H1 (cell line): ENCODE measurements around the gene C15orf62. TPM values are rescaled to one million over a fixed set of nuclear protein-coding genes. Genes with fewer than 3 reads are reported as not detected.

Experiments used
- CTCF ChIA-PET: fragments of 300-600 bp; sonication (Branson Sonifier 250); formaldehyde crosslinking; loops from one replicate; lab custom pipeline; 2021; ENCODE audit not compliant: partially characterized antibody; lab: Charles Lee
- POLR2A ChIA-PET: fragments of 300-600 bp; sonication (Branson Sonifier 250); formaldehyde crosslinking; loops from one replicate; lab custom pipeline; 2021; ENCODE audit warnings: inconsistent platforms; ENCODE audit not compliant: partially characterized antibody; lab: Charles Lee
- DNase-seq, 2 experiments: peaks; one replicate each; pipeline versions ENCODE4 v3.0.0 to v3.0.0-alpha.2; 2010 to 2022; ENCODE audit warnings: low spot score in 2 of 2, low read depth in 1 of 2, mixed read lengths in 1 of 2
- FAIRE-seq: peaks from 2 replicates; lab custom pipeline; 2011; peaks lifted over from hg19 to GRCh38; lab: Jason Lieb, UNC
- H2AFZ ChIP-seq: 2 replicates; pipeline ENCODE4 v1.8.1; 2012; ENCODE audit warnings: low read length, inconsistent platforms
- H2AK5ac ChIP-seq: 2 replicates; pipeline ENCODE4 v1.6.1; 2013; ENCODE audit warnings: low read depth, low read length
- H2BK120ac ChIP-seq: replicated peaks from 2 replicates; pipeline ENCODE3; 2013; ENCODE audit warnings: low read depth, low read length, inconsistent platforms
- H2BK12ac ChIP-seq: 2 replicates; pipeline ENCODE4 v1.6.1; 2013; ENCODE audit warnings: low read depth, low read length
- H2BK15ac ChIP-seq: 2 replicates; pipeline ENCODE4 v1.6.1; 2013; ENCODE audit warnings: low read length
- H2BK20ac ChIP-seq: 2 replicates; pipeline ENCODE4 v1.6.1; 2013; ENCODE audit warnings: low read length
- H2BK5ac ChIP-seq: 2 replicates; pipeline ENCODE4 v1.6.1; 2013; ENCODE audit warnings: low read depth, low read length
- H3K14ac ChIP-seq: 2 replicates; pipeline ENCODE4 v1.6.1; 2013; ENCODE audit warnings: inconsistent platforms; ENCODE audit not compliant: insufficient read length
- H3K18ac ChIP-seq: 2 replicates; pipeline ENCODE4 v1.6.1; 2013; ENCODE audit warnings: low read length; ENCODE audit errors: extremely low read depth
- H3K23ac ChIP-seq: 2 replicates; pipeline ENCODE4 v1.6.1; 2013; ENCODE audit warnings: inconsistent platforms; ENCODE audit not compliant: insufficient read length
- H3K23me2 ChIP-seq: 2 replicates; pipeline ENCODE4 v1.6.1; 2013; ENCODE audit warnings: low read depth, low read length
- H3K27ac ChIP-seq: 2 replicates; pipeline ENCODE4 v1.6.1; 2011; ENCODE audit warnings: low read depth, low read length, inconsistent platforms
- H3K27me3 ChIP-seq, 4 experiments: replicated peaks in 1 of 4; 1 replicate in 1 of 4; 2 replicates in 3 of 4; pipeline versions ENCODE4 v1.6.1 to v1.8.1; 2011 to 2013; ENCODE audit warnings: low read length in 3 of 4, mild to moderate bottlenecking in 3 of 4, inconsistent platforms in 2 of 4, mixed read lengths in 2 of 4, moderate library complexity in 1 of 4; ENCODE audit not compliant: control insufficient read depth in 3 of 4, insufficient read depth in 3 of 4; ENCODE audit errors: extremely low read depth in 1 of 4
- H3K36me3 ChIP-seq, 4 experiments: 2 replicates each; pipeline versions ENCODE4 v1.6.1 to v1.8.1; 2011 to 2013; ENCODE audit warnings: mild to moderate bottlenecking in 4 of 4, low read length in 3 of 4, moderate library complexity in 2 of 4, control low read depth in 1 of 4, inconsistent platforms in 1 of 4; ENCODE audit not compliant: insufficient read depth in 4 of 4, control insufficient read depth in 2 of 4
- H3K4ac ChIP-seq: replicated peaks from 2 replicates; pipeline ENCODE3; 2013; ENCODE audit warnings: low read length, low read depth, mixed read lengths, inconsistent platforms; ENCODE audit not compliant: insufficient read length
- H3K4me1 ChIP-seq, 4 experiments: replicated peaks in 1 of 4; 1 replicate in 1 of 4; 2 replicates in 3 of 4; pipeline versions ENCODE4 v1.6.1 to v1.8.1; 2011 to 2013; ENCODE audit warnings: low read length in 3 of 4, inconsistent platforms in 2 of 4, mixed read lengths in 1 of 4; ENCODE audit not compliant: insufficient read depth in 4 of 4, control insufficient read depth in 3 of 4
- H3K4me2 ChIP-seq, 2 experiments: 2 replicates each; pipeline versions ENCODE4 v1.6.1 to v1.8.1; 2011 to 2013; ENCODE audit warnings: low read depth in 2 of 2, low read length in 2 of 2, control low read depth in 1 of 2, inconsistent platforms in 1 of 2, mild to moderate bottlenecking in 1 of 2; ENCODE audit not compliant: insufficient read depth in 1 of 2
- H3K4me3 ChIP-seq, 4 experiments: fragments of 200-600, 300-600 bp in 1 of 4; sonication (generic), shearing (Covaris generic), sonication (Bioruptor Twin) in 1 of 4; 2 replicates each; pipeline versions ENCODE4 v1.5.1 to v1.8.1; 2011 to 2016; ENCODE audit warnings: low read length in 4 of 4, low read depth in 3 of 4, control low read depth in 2 of 4, inconsistent platforms in 2 of 4, mild to moderate bottlenecking in 2 of 4, mixed read lengths in 1 of 4, moderate library complexity in 1 of 4; ENCODE audit not compliant: insufficient read depth in 2 of 4; ENCODE audit errors: extremely low read depth in 1 of 4
- H3K56ac ChIP-seq: replicated peaks from 2 replicates; pipeline ENCODE3; 2013; ENCODE audit warnings: low read depth, mild to moderate bottlenecking, mixed read lengths, low read length, inconsistent platforms; ENCODE audit not compliant: insufficient read length
- H3K79me1 ChIP-seq: 2 replicates; pipeline ENCODE4 v1.6.1; 2013; ENCODE audit warnings: low read depth, low read length, control low read depth
- H3K79me2 ChIP-seq, 2 experiments: 2 replicates each; pipeline versions ENCODE4 v1.6.1 to v1.8.1; 2012 to 2013; ENCODE audit warnings: low read length in 2 of 2, mild to moderate bottlenecking in 2 of 2, inconsistent platforms in 1 of 2; ENCODE audit not compliant: insufficient read depth in 2 of 2, control insufficient read depth in 1 of 2
- H3K9ac ChIP-seq, 4 experiments: replicated peaks in 1 of 4; 1 replicate in 1 of 4; 2 replicates in 3 of 4; pipeline versions ENCODE4 v1.6.1 to v1.8.1; 2011 to 2013; ENCODE audit warnings: low read depth in 3 of 4, low read length in 3 of 4, control low read depth in 2 of 4, mild to moderate bottlenecking in 2 of 4, moderate library complexity in 2 of 4, inconsistent platforms in 1 of 4; ENCODE audit errors: extremely low read depth in 1 of 4
- H3K9me3 ChIP-seq, 2 experiments: 2 replicates each; pipeline versions ENCODE4 v1.6.1 to v1.8.1; 2012 to 2013; ENCODE audit warnings: mild to moderate bottlenecking in 2 of 2, moderate library complexity in 2 of 2, control low read depth in 1 of 2, inconsistent platforms in 1 of 2, low read depth in 1 of 2, low read length in 1 of 2, mixed read lengths in 1 of 2; ENCODE audit not compliant: insufficient read depth in 2 of 2
- H4K20me1 ChIP-seq, 2 experiments: replicated peaks in 1 of 2; 2 replicates each; pipeline versions ENCODE3 to v1.8.1; 2011 to 2013; ENCODE audit warnings: inconsistent platforms in 2 of 2, low read length in 2 of 2, mild to moderate bottlenecking in 1 of 2; ENCODE audit not compliant: insufficient read depth in 2 of 2, control insufficient read depth in 1 of 2
- H4K5ac ChIP-seq: 2 replicates; pipeline ENCODE4 v1.6.1; 2013; ENCODE audit warnings: low read length, low read depth, mixed read lengths, inconsistent platforms; ENCODE audit not compliant: insufficient read length
- H4K8ac ChIP-seq: 2 replicates; pipeline ENCODE4 v1.8.0; 2013; ENCODE audit warnings: mild to moderate bottlenecking, moderate library complexity, low read length, inconsistent platforms; ENCODE audit not compliant: insufficient read depth; ENCODE audit errors: extremely low read depth
- H4K91ac ChIP-seq: replicated peaks from 2 replicates; pipeline ENCODE3; 2013; ENCODE audit warnings: low read length, mixed read lengths, inconsistent platforms; ENCODE audit not compliant: insufficient read length
- BACH1 ChIP-seq: IDR thresholded peaks from 2 replicates; pipeline ENCODE4 v1.6.1; 2012; ENCODE audit warnings: low read length, improper control_type of control experiment
- GABPA ChIP-seq: IDR thresholded peaks from 2 replicates; pipeline ENCODE4 v1.6.1; 2011; ENCODE audit warnings: mild to moderate bottlenecking, low read length, moderate library complexity, borderline replicate concordance; ENCODE audit not compliant: insufficient read depth
- JUN ChIP-seq: IDR thresholded peaks from 2 replicates; pipeline ENCODE4 v1.6.1; 2011; ENCODE audit warnings: low read depth, mild to moderate bottlenecking, improper control_type of control experiment, low read length
- KDM4A ChIP-seq: IDR thresholded peaks from one replicate; pipeline ENCODE4 v1.7.1; 2012; ENCODE audit warnings: low read depth, mild to moderate bottlenecking, moderate library complexity, low read length, inconsistent platforms; ENCODE audit not compliant: severe bottlenecking
- NRF1 ChIP-seq: IDR thresholded peaks from 2 replicates; pipeline ENCODE4 v1.6.1; 2011; ENCODE audit warnings: mild to moderate bottlenecking, low read depth, low read length, improper control_type of control experiment
- RFX5 ChIP-seq: IDR thresholded peaks from 2 replicates; pipeline ENCODE4 v1.6.1; 2011; ENCODE audit warnings: low read depth, low read length, improper control_type of control experiment, borderline replicate concordance
- SIX5 ChIP-seq: IDR thresholded peaks from 2 replicates; pipeline ENCODE4 v1.6.1; 2011; ENCODE audit warnings: mild to moderate bottlenecking, low read depth, low read length
- SUZ12 ChIP-seq: fragments of 200-600 bp; sonication (generic); IDR thresholded peaks from 2 replicates; pipeline ENCODE4 v1.6.1; 2012; ENCODE audit warnings: mild to moderate bottlenecking, inconsistent platforms, low read length, moderate library complexity, mixed read lengths
- TAF1 ChIP-seq: IDR thresholded peaks from 2 replicates; pipeline ENCODE4 v1.6.1; 2011; ENCODE audit warnings: mild to moderate bottlenecking, low read depth, low read length
- TAF7 ChIP-seq: optimal IDR thresholded peaks from 2 replicates; pipeline ENCODE3; 2011; ENCODE audit warnings: low read depth, mild to moderate bottlenecking, inconsistent platforms, low read length, moderate library complexity, borderline replicate concordance
- TCF12 ChIP-seq: IDR thresholded peaks from 2 replicates; pipeline ENCODE4 v1.6.1; 2011; ENCODE audit warnings: low read depth, mild to moderate bottlenecking, low read length
- WGBS, 2 experiments: shearing (Covaris generic) in 1 of 2; methylation state at CpG; one replicate each; pipeline versions ENCODE4 v1.1.6 to v1.1.7; 2013 to 2015; ENCODE audit warnings: low lambda C conversion rate in 2 of 2, mixed read lengths in 2 of 2, inconsistent platforms in 1 of 2, low coverage in 1 of 2, missing lambda C conversion rate in 1 of 2; ENCODE audit not compliant: insufficient replicate concordance in 2 of 2, insufficient coverage in 1 of 2, insufficient read length in 1 of 2; ENCODE audit errors: extremely low coverage in 1 of 2, missing lambda C conversion rate in 1 of 2; 5-methylcytosine and 5-hydroxymethylcytosine counted together
- polyA plus RNA-seq, 7 experiments: library from polyadenylated mRNA; depleted of rRNA in 3 of 7; stranded (reverse) in 5 of 7; unstranded in 2 of 7; fragments of >200 nt in 5 of 7; fragments of 200-250 nt in 2 of 7; gene quantifications; 1 replicate in 5 of 7; 2 replicates in 1 of 7; 4 replicates in 1 of 7; pipeline versions ENCODE4 v1.2.1 to v1.2.3, GENCODE V29; 2011 to 2013; ENCODE audit warnings: missing spikeins in 2 of 7, mixed read lengths in 2 of 7
- total RNA-seq: library from RNA; stranded (reverse); fragmentation: NEBNext Ultra II Directional; extraction: Animal tissue kit (Norgen Biotek cat#: 25700); gene quantifications from 2 replicates; pipeline ENCODE4 v1.2.1, GENCODE V29; 2021

C15orf62 gene
- total and polyA plus RNA-seq, 2 of the 8 experiments (the other 6 are each of a cell fraction or from before 2014, with no cell fraction given) = 0.06 to 0.56 TPM

GRCh38 chr15:40723919-40724318, 45.9 kb upstream of the C15orf62 start:
- no peaks in the 10 kb centered on the region for H3K9me3 ChIP-seq
- H3K9ac ChIP-seq = no peak overlapping the region
- no peak overlapping the region for H2AK5ac ChIP-seq
- H3K4me1 ChIP-seq = no peaks in the 10 kb centered on the region
- H2BK12ac ChIP-seq = no peak overlapping the region
- no peak overlapping the region for H3K23ac ChIP-seq
- H3K23me2 ChIP-seq = no peaks in the 10 kb centered on the region
- H2BK5ac ChIP-seq = no peak overlapping the region
- POLR2A ChIA-PET = interaction anchor here (0.6 to 1.7 kb wide), 2 partner anchors 18 to 51 kb away, joined by 3 read pairs; no protein-coding TSS in a partner anchor
- no peak overlapping the region for H2BK120ac ChIP-seq
- no peaks in the 10 kb centered on the region for H3K79me2 ChIP-seq
- H3K18ac ChIP-seq = no peak overlapping the region
- H4K8ac ChIP-seq = no peak overlapping the region
- no peak overlapping the region for H2AFZ ChIP-seq
- no peaks in the 10 kb centered on the region for H3K79me1 ChIP-seq
- DNase-seq = no peak
- no peak overlapping the region for H2BK20ac ChIP-seq
- H3K27ac ChIP-seq = no peak overlapping the region
- 85% methylated on average over 2 of the region's 2 CpGs; no CpG with 5 or more reads in 1 of the 2 experiments for WGBS, 2 experiments
- TF ChIP-seq SUZ12 = no peak
- TF ChIP-seq TCF12 = no peak
- no peak for TF ChIP-seq KDM4A
- TF ChIP-seq TAF1 = no peak
- TF ChIP-seq GABPA = no peak
- TF ChIP-seq JUN = no peak
- no peak for TF ChIP-seq NRF1
- no peak for TF ChIP-seq SIX5
- TF ChIP-seq RFX5 = no peak
- TF ChIP-seq TAF7 = no peak
- TF ChIP-seq BACH1 = no peak
- TF ChIP-seq, all 59 proteins: peak for 0
- Histone ChIP-seq H3K4ac (no peak overlapping the region), H4K91ac (no peak overlapping the region), H3K14ac (no peak overlapping the region), H2BK15ac (no peak overlapping the region), H3K36me3 (peaks cover 3 to 36% (median 11%) of the 10 kb centered on the region in 4 experiments; a peak in 6 of 8 replicates), H3K4me2 (no peak overlapping the region), H3K4me3 (no peak overlapping the region), H3K56ac (no peak overlapping the region), H3K27me3 (no peaks in the 10 kb centered on the region), H4K5ac (no peak overlapping the region), H4K20me1 (no peaks in the 10 kb centered on the region)
- FAIRE-seq = no peak
- CTCF ChIA-PET = interaction anchor here (0.9 to 1.8 kb wide), 7 partner anchors 11 to 62 kb away, joined by 3 to 7 read pairs (median 5); no protein-coding TSS in a partner anchor
